ENCODE data around the gene GABRD. TPM values are rescaled to one million over a fixed set of nuclear protein-coding genes. Genes with fewer than 3 reads are reported as not detected.

Gene GABRD
- total and polyA plus RNA-seq, 2 of the 13 experiments (the other 11 are each of a cell fraction or from before 2014, with no cell fraction given): not detected

DNA sequence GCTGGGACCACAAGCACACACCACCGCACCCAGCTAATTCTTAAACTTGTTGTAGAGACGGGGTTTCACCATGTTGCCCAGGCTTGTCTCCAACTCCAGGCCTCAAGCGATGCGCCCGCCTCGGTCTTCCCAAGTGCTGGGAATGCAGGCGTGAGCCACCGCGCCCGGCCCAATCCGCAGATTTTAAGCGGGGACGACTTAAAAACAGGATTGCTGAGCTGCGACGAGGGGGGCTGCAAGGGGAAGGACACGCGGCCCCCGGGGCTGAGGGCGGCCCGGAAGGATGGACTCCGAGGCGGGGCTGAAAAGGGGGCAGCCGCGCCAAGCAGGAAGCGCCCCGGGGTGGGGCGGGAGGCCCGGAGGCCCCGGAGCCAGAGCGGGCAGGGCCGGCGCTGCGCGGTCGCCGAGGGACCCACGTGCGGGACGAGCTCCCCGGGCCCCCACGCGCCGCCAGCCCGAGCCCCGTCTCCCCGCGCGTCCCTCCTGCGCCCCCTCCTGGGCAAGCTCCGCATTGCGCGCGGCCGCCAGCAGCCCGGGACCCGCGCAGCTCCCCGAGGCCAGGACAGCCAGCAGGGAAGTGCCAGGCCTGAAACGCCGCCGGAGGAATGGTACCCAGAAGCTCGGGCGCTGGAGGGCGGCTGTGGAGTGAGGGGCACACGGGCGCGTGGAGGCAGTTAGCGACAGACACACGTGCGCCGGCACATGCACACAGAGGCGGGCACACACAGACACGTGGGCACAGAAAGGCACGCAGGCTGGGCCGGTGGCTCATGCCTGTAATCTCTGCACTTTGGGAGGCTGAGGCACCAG, 25.6 kb downstream of the GABRD start (continued):
- TF ChIP-seq, protein P1, sequence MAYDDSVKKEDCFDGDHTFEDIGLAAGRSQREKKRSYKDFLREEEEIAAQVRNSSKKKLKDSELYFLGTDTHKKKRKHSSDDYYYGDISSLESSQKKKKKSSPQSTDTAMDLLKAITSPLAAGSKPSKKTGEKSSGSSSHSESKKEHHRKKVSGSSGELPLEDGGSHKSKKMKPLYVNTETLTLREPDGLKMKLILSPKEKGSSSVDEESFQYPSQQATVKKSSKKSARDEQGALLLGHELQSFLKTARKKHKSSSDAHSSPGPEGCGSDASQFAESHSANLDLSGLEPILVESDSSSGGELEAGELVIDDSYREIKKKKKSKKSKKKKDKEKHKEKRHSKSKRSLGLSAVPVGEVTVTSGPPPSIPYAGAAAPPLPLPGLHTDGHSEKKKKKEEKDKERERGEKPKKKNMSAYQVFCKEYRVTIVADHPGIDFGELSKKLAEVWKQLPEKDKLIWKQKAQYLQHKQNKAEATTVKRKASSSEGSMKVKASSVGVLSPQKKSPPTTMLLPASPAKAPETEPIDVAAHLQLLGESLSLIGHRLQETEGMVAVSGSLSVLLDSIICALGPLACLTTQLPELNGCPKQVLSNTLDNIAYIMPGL (CRISPR knock-in tag; IDR thresholded peaks at IDR 0.05; ENCODE audit: borderline replicate concordance in 1 of 2, low read depth in 1 of 2): peak; percentile 65 to 73
- TF ChIP-seq TEAD3 (CRISPR knock-in tag; optimal IDR thresholded peaks at IDR 0.05; ENCODE audit: borderline replicate concordance): no peak
- no peak for TF ChIP-seq ZNF296 (CRISPR knock-in tag; conservative IDR thresholded peaks at IDR 0.05)
- TF ChIP-seq, protein P2, sequence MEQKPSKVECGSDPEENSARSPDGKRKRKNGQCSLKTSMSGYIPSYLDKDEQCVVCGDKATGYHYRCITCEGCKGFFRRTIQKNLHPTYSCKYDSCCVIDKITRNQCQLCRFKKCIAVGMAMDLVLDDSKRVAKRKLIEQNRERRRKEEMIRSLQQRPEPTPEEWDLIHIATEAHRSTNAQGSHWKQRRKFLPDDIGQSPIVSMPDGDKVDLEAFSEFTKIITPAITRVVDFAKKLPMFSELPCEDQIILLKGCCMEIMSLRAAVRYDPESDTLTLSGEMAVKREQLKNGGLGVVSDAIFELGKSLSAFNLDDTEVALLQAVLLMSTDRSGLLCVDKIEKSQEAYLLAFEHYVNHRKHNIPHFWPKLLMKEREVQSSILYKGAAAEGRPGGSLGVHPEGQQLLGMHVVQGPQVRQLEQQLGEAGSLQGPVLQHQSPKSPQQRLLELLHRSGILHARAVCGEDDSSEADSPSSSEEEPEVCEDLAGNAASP (CRISPR knock-in tag; IDR thresholded peaks at IDR 0.05; ENCODE audit: borderline replicate concordance): no peak
- no peak for TF ChIP-seq GFI1 (CRISPR knock-in tag; IDR thresholded peaks at IDR 0.05; ENCODE audit: borderline replicate concordance)
- TF ChIP-seq NFKBIZ (CRISPR knock-in tag; IDR thresholded peaks at IDR 0.05): no peak
- TF ChIP-seq ZNF136 (CRISPR knock-in tag; IDR thresholded peaks at IDR 0.05; ENCODE audit: low read depth): no peak
- TF ChIP-seq NONO (IDR thresholded peaks at IDR 0.05): no peak
- peak; percentile 57; the same call in 1 of the 2 replicates for TF ChIP-seq NONO (CRISPR knock-in tag; conservative IDR thresholded peaks at IDR 0.05)
- no peak for TF ChIP-seq CBFB (CRISPR knock-in tag; IDR thresholded peaks at IDR 0.05)
- no peak for TF ChIP-seq ZNF256 (CRISPR knock-in tag; conservative IDR thresholded peaks at IDR 0.05)
- no peak for TF ChIP-seq TCF7L2 (IDR thresholded peaks at IDR 0.05; ENCODE audit: low read depth, low read length)
- no peak for TF ChIP-seq RARG (CRISPR knock-in tag; IDR thresholded peaks at IDR 0.05; ENCODE audit: low read depth)
- no peak for TF ChIP-seq ZNF207 (IDR thresholded peaks at IDR 0.05; ENCODE audit: borderline replicate concordance)
- TF ChIP-seq, protein P3, sequence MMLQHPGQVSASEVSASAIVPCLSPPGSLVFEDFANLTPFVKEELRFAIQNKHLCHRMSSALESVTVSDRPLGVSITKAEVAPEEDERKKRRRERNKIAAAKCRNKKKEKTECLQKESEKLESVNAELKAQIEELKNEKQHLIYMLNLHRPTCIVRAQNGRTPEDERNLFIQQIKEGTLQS (CRISPR knock-in tag; IDR thresholded peaks at IDR 0.05): no peak
- no peak for TF ChIP-seq ZNF761 (CRISPR knock-in tag; conservative IDR thresholded peaks at IDR 0.05)
- no peak for TF ChIP-seq ZSCAN12 (CRISPR knock-in tag; IDR thresholded peaks at IDR 0.05)
- no peak for TF ChIP-seq AKAP8 (CRISPR knock-in tag; IDR thresholded peaks at IDR 0.05)
- no peak for TF ChIP-seq KLF11 (CRISPR knock-in tag; IDR thresholded peaks at IDR 0.05)
- no peak for TF ChIP-seq KMT2A (CRISPR knock-in tag; IDR thresholded peaks at IDR 0.05)
- peak; percentile 52; the same call in 1 of the 2 replicates for TF ChIP-seq GABPB1 (CRISPR knock-in tag; IDR thresholded peaks at IDR 0.05)
- TF ChIP-seq, protein P4, sequence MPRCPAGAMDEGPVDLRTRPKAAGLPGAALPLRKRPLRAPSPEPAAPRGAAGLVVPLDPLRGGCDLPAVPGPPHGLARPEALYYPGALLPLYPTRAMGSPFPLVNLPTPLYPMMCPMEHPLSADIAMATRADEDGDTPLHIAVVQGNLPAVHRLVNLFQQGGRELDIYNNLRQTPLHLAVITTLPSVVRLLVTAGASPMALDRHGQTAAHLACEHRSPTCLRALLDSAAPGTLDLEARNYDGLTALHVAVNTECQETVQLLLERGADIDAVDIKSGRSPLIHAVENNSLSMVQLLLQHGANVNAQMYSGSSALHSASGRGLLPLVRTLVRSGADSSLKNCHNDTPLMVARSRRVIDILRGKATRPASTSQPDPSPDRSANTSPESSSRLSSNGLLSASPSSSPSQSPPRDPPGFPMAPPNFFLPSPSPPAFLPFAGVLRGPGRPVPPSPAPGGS (CRISPR knock-in tag; IDR thresholded peaks at IDR 0.05): no peak
- TF ChIP-seq, protein P5, sequence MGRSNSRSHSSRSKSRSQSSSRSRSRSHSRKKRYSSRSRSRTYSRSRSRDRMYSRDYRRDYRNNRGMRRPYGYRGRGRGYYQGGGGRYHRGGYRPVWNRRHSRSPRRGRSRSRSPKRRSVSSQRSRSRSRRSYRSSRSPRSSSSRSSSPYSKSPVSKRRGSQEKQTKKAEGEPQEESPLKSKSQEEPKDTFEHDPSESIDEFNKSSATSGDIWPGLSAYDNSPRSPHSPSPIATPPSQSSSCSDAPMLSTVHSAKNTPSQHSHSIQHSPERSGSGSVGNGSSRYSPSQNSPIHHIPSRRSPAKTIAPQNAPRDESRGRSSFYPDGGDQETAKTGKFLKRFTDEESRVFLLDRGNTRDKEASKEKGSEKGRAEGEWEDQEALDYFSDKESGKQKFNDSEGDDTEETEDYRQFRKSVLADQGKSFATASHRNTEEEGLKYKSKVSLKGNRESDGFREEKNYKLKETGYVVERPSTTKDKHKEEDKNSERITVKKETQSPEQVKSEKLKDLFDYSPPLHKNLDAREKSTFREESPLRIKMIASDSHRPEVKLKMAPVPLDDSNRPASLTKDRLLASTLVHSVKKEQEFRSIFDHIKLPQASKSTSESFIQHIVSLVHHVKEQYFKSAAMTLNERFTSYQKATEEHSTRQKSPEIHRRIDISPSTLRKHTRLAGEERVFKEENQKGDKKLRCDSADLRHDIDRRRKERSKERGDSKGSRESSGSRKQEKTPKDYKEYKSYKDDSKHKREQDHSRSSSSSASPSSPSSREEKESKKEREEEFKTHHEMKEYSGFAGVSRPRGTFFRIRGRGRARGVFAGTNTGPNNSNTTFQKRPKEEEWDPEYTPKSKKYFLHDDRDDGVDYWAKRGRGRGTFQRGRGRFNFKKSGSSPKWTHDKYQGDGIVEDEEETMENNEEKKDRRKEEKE (IDR thresholded peaks at IDR 0.05): no peak

Data from HepG2 (cell line).